Measurements from ENCODE around the gene HOXB6.

DNA sequence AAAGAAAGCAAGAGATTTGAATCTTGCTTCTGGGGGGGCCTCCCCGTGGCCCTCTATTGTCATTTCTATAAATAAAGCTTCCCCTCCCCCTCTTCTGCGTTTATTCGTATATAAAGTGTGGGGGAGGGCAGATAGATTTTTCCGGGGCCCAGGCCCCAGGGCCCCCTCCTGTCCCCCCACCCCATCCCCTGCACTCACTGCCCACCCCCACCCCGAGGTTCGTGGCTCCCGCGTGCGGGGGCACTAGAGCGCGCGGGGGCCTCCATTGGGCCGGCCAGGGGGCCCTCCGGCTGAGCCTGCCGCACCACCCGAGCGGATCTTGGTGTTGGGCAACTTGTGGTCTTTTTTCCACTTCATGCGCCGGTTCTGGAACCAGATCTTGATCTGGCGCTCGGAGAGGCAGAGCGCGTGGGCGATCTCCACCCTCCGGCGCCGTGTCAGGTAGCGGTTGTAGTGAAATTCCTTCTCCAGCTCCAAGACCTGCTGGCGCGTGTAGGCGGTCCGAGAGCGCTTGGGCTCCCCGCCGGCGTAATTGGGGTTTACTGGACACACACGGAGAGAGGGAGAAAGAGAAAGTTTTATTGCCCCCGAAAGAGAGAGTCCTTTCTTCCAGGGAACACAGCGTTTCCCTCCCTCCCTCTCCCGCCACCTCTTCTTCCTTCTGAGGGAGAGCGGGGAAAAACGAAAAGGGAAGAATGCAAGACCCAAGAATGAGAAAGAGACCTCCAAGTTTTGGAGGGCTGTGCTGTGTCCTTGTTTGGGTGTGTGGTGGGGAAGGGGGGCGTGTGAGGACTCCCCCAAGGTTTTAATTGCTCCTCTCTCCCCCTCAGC is 28.1 kb downstream of the HOXB6 start:
- TF ChIP-seq, protein P1, sequence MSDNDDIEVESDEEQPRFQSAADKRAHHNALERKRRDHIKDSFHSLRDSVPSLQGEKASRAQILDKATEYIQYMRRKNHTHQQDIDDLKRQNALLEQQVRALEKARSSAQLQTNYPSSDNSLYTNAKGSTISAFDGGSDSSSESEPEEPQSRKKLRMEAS (IDR thresholded peaks at IDR 0.05): no peak
- TF ChIP-seq, protein P2, sequence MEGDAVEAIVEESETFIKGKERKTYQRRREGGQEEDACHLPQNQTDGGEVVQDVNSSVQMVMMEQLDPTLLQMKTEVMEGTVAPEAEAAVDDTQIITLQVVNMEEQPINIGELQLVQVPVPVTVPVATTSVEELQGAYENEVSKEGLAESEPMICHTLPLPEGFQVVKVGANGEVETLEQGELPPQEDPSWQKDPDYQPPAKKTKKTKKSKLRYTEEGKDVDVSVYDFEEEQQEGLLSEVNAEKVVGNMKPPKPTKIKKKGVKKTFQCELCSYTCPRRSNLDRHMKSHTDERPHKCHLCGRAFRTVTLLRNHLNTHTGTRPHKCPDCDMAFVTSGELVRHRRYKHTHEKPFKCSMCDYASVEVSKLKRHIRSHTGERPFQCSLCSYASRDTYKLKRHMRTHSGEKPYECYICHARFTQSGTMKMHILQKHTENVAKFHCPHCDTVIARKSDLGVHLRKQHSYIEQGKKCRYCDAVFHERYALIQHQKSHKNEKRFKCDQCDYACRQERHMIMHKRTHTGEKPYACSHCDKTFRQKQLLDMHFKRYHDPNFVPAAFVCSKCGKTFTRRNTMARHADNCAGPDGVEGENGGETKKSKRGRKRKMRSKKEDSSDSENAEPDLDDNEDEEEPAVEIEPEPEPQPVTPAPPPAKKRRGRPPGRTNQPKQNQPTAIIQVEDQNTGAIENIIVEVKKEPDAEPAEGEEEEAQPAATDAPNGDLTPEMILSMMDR (IDR thresholded peaks at IDR 0.05): no peak
- TF ChIP-seq, protein P3, sequence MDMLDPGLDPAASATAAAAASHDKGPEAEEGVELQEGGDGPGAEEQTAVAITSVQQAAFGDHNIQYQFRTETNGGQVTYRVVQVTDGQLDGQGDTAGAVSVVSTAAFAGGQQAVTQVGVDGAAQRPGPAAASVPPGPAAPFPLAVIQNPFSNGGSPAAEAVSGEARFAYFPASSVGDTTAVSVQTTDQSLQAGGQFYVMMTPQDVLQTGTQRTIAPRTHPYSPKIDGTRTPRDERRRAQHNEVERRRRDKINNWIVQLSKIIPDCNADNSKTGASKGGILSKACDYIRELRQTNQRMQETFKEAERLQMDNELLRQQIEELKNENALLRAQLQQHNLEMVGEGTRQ (IDR thresholded peaks at IDR 0.05): no peak
- no peak for TF ChIP-seq MYC (IDR thresholded peaks at IDR 0.05; ENCODE audit: borderline replicate concordance, low read length)

Data from A549 (cell line).